ENCODE results near the gene SLC24A1.

DNA sequence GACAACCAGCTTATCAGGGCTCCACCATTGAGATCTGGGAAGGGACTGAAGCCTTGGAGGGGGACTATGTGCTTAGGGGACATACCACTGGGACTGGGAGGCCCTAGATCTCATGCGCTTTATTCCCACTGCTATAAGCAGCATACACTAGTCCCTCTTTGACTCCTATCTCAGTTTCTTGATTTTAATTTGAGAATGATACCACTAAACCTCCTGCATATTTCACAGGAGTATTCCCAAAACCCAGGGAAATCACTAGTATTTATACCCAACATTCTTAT, 29.2 kb downstream of the SLC24A1 start:
- no peak for TF ChIP-seq SUZ12 (IDR thresholded peaks at IDR 0.05; ENCODE audit: extremely low read depth, insufficient read depth, insufficient read length)
- TF ChIP-seq ZNF274 (IDR thresholded peaks at IDR 0.05; ENCODE audit: low read depth, low read length): no peak

All from NT2/D1 (cell line).